Cerebellar cortex (tissue), 1 donor: ENCODE measurements around the gene PERM1.
"Not testable (repeated sequence)": the region's sequence is repeated elsewhere in the genome, so short reads cannot be mapped to it uniquely, and the experiment has no call there.

Source experiments
- DNase-seq: peaks from one replicate; pipeline ENCODE4 v3.0.0-alpha.2; 2015; ENCODE audit warnings: low spot score

The PERM1 gene, protein sequence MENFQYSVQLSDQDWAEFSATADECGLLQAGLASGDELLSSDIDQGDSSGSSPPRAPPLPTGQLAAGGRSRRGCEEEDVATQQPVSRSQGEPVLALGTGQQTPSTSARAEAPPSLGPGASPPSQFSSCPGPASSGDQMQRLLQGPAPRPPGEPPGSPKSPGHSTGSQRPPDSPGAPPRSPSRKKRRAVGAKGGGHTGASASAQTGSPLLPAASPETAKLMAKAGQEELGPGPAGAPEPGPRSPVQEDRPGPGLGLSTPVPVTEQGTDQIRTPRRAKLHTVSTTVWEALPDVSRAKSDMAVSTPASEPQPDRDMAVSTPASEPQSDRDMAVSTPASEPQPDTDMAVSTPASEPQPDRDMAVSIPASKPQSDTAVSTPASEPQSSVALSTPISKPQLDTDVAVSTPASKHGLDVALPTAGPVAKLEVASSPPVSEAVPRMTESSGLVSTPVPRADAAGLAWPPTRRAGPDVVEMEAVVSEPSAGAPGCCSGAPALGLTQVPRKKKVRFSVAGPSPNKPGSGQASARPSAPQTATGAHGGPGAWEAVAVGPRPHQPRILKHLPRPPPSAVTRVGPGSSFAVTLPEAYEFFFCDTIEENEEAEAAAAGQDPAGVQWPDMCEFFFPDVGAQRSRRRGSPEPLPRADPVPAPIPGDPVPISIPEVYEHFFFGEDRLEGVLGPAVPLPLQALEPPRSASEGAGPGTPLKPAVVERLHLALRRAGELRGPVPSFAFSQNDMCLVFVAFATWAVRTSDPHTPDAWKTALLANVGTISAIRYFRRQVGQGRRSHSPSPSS

DNA sequence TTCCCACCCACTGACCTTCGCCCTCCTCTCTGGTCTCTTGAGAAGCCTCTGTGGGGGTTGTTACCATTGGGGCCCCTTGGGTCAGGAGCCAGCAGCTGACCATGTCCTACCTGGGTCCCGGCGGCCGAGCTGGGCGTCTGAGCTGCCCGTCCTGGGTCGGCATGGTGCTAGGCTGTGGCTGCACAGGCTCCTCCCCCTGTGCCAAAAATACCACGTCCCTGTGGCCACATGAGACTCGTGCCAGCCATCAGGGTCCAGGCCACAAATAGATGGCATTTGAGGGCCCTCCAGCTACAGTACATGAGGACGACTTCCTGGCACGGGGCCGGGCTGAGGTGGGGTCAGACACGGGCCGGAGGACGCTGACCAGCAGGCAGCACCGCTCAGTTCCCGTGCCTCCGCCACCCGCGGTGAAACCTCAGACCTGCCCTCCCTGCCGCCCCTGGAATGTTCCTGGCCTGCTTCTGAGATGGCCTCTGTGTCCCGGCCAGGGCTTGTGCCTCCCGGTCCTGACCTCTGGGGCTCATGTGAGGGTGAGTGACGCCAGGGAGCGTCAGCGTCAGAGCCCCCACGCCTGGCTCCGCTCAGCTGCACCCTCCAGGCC lies at the start of gene PERM1:
PERM1 (minus strand) TSS at position 139 of the 604 bp plus-strand sequence. CDS start 1,064 bp downstream, outside the sequence.
- DNase-seq: no peak

- DNase-seq: not testable (repeated sequence)
These were observed 49.2 kb upstream of the PERM1 start for GRCh38 chr1:1030867-1031658.

GRCh38 chr1:1027791-1028190 lies 45.9 kb upstream of the PERM1 start:
- DNase-seq: no peak

DNA sequence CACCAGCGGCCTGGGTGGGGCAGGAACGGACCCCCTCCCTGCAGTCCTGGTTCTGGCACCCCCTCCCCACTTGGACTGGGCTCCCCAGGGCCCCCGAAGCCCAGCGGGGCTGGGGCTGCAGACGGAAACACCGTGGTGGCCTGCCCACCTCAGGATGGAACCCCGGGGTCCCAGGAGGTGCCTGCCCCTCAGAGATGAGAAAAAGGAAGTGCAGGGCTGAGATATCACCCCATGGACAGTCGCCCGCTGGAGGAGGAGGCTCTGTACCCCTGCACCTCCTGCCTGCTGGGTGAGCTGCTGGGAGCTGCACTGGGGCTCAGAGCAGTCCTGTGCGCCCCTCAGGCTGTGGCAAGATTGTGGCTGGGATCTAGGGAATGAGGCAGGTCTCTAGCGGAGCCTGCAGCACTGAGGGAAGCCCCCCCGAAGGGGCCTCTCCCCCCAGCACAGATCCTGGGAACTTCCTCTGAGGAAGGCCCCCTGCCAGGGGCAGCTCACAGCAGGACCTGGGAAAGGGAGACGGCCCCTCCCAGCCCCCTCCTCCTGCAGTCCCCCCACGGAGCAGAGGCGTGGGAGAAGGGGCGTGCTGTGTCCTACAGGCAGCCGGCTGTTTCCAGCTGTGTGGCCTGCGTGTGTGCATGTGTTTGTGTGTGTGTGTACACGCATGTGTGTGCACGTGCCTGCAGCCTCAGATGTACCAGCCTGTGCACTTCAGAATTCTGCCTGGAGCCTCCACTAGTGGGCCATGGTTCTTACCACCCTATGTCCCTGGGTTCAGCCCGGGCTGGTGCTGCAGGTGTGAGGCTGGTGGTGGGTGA lies 44.9 kb upstream of the PERM1 start:
- DNase-seq: no peak

DNA sequence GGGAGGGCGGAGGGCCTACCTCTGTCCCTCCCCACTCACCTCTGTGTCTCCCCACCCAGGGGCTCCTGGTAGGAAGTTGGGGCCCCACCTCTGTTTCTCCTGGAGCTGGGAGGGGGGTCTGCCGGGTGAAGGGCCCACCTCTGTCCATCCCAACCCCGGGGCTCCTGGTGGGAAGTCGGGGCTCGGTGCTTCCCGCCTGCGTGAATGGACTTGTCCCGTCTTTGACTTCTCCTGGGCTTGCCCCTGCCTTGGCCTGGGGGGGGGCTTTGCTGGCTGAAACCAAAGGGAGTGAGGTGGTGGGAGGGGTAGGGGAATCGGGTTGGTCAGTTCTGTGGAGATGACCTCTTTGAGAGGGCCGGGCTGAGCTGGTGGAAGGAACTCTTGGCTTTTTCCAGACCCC lies 43.8 kb upstream of the PERM1 start:
- DNase-seq: no peak

DNA sequence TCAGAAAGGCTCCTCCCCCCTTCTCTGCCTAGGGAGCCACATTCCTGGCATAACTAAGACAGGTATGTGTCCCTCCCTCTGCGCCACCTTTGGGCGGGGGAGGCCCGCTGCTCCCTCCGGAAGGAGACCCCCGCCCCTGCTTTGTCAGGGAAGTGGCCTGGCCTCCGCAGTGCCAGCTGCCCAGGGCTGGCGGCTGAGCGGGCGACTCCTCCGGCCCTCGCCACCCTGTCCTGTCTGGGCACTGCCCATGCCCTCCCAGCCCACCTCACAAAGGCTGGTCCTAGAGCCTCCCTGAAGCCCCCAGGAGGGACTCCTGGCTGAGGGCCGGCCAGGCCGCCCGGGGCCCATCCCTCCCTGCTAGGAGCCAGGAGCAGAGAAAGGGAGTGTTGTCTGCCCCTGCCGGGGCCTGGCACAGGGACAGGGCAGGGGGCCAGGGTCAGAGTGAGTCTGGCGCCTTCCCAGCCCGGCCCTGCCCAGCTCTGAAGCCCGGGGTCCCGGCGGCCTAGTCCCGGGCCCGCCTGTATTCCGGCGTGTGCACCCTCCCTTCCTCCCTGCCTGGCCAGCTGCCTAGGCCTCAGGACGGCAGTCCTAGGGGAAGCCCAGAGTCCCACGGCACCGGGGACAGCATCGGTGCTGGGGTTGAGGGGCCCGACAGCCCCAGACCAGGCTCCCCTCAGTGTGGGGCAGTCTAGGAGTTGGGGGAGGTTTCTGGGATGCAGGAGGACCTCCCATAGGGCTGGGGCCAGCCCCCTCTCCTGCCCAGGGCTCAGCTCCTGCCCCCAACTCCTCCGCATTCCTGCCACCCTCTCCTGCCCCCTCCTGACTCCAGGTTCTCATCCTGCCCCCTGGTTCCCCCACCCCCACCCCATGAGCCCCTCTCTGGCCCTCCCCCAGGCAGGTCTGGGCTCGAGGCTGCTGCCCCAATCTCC lies 43.1 kb upstream of the PERM1 start:
- DNase-seq: no peak

GRCh38 chr1:1024149-1024770 lies 42.4 kb upstream of the PERM1 start:
- DNase-seq: no peak

GRCh38 chr1:1023700-1024099 lies 41.8 kb upstream of the PERM1 start:
- no peak for DNase-seq

DNA sequence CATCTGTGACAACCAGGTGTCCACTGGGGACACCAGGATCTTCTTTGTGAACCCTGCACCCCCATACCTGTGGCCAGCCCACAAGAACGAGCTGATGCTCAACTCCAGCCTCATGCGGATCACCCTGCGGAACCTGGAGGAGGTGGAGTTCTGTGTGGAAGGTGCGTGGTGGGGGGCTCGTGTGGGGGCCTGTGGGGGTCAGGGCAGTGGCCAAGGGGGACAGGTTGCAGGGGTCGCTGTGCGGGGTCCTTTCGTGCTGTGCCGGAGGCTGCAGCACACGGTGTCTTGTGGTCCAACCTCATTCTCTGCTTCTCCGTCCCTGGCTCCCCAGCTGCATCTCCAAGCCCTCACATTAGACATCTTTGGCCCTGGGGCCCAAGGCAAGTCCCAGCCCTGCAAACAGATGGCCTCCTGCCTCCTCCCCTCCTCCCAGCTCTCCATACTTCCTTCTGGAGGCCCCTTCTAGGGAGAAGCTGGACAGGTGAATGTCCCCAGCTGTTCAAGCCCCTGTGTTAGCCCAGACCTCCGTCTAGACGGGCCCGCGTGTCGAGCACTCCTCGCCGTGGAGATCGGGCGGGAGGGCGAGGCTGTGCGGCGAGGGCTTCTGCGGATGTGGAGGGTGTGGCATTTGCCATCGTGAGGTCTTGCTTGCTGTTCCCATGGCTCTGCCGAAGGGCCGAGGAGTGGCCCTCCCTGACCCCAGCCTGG lies 40.6 kb upstream of the PERM1 start:
- DNase-seq: no peak

- no peak for DNase-seq
These were observed 40.0 kb upstream of the PERM1 start for GRCh38 chr1:1021920-1022259.

DNA sequence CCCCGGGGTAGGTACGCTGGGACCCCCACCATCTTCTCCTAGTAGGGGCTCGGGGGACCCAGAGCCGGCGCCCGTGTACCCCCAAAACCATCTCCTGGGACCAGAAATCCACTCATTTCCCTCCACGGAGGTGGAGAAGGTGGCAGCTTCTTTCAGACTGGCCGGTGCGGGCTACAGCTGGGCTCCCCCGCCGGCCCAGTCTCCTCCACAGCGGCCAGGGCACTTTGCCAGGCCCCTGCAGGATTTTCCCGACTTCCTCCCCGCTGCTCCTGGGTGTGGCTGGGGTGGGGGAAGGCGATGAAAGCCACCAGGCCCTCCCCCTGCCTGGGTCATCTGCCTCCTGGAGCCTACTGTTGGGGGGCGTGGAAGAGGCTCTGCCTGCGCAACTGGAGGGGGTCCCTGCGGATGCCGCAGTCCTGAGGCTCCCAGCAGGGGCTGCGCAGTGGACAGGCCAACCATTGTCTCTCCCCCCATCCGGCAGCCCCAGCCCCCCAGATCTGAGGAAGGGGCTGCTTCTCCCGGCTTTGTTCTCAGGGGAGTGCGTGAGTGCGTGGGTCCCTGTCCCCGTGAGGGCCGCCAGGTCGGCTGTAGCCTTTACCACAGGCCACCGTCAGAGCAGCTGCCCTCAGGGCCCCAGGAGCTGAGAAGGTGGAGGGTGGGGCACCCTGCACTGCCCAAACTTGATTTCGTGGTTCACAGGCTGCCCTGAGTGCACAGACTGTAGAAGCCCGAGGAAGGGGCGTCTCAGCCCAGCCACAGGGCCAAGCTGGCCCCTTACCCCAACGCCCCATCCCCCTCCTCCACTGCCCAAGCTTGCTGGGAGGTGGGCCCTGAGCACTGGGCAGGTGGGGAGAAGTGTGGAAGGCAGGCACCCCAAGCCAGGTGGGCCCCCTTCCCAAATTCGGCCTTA lies 39.4 kb upstream of the PERM1 start:
- DNase-seq: no peak

DNA sequence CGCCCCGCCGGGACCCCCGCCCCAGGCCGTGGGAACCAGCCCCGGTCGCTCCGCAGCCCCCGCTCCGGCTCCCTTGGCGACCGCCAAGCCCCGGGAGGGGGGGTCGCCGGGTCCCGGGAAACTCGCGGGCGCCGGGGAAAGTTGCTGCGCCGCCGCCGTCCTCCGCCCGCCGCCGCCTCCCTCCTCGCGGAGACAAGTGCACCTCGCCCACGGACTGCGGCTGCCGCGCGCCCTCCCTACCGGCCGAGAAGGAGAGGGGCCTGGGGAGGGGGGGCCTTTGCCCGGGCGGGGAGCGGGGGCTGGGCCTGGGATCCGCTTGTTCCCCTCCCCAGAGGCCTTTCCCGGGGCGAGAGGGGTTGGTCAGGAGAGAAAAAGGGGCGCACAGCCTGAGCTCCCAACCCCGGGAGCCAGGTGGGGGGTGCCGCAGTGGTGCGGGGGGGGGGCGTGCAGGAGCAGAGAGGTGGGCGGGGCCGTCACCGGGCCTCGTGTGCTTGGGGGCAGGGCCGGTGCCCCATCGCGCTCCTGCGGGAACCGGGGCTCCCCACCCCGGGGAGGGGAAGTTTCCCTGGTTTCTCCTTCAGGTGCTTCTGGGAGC lies 38.6 kb upstream of the PERM1 start:
- DNase-seq: no peak

GRCh38 chr1:1020000-1020404 lies 38.1 kb upstream of the PERM1 start, which contains the start of gene AGRN:
TSS of gene AGRN (plus strand) at chr1:1020120. CDS start at chr1:1020173, 53 bp downstream.
- DNase-seq: no peak

DNA sequence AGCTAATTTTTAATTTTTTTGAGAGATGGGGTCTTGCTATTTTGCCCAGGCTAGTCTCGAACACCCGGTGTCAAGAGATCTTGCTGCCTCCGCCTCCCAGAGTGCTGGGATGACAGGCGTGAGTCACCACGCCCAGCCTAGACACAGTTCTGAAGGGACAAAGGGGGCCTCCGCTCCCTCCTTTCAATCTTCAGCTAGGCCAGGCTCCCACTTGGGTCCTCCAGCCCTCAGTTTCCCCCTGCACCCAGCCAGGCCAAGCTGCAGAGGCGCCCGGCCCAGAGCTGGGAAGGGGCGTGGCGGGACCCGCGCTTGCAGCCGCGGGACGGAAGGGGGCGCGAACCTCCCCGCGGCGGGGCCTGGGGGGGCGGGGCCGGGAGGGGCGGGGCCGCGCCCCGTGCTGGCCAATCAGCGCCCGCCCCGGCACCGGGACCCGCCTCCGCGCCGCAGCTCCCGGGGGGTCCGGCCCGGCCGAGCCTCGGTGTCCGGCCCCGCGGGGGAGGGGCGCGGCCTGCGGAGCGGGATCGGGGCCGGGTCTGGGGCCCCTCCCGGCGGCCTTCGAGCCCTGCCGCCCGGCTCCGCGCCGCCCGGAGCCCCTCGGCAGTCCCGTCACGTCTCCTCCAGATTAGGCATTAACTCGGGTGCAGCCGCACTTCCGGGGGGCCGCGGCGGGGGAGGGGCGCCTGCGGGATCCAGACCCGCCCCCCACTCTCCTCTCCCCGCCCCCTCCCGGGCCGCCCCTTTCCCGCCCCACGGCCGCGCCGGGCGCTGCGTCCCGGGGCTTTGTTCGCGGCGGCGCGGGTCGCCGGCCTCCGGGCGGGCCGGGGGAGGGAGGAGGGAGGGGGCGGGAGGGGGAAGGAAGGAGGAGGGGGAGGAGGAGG lies 37.5 kb upstream of the PERM1 start:
- DNase-seq: no peak

DNA sequence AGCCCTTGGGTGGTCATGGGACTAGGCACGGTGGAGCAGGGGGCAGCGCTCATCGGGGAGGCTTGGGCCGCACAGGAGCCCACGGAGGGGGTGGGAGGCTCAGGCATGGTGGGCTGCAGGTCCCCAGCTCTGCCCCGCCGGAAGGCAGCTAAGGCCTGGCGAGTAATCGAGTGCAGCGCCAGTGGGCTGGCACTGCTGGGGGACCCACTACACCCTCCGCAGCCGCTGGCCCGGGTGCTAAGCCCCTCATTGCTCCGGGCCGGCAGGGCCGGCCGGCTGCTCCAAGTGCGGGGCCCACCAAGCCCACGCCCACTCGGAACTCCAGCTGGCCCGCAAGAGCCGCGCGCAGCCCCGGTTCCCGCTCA lies 36.4 kb upstream of the PERM1 start:
- DNase-seq: not testable (repeated sequence)
